Muscle of leg (tissue), 9 donors: ENCODE results near the gene ZNF627. TPM values are rescaled to one million over a fixed set of nuclear protein-coding genes. Genes with fewer than 3 reads are reported as not detected.

ENCODE experiments used
- polyA plus RNA-seq, 8 donors: library from polyadenylated mRNA; unstranded; fragments of 120-200 nt; gene quantifications; one replicate each; pipeline versions ENCODE4 v1.2.1 to v1.2.3, GENCODE V29; 2013; ENCODE audit warnings: inconsistent platforms in 1 of 8, low replicate concordance in 1 of 8; ENCODE audit not compliant: insufficient read length in 8 of 8, insufficient read depth in 1 of 8
- total RNA-seq: library from RNA; stranded (reverse); fragments of 120-200 nt; gene quantifications from one replicate; pipeline ENCODE4 v1.2.4, GENCODE V29; 2013

Gene ZNF627
- total and polyA plus RNA-seq, 9 donors: 11.1 to 20.5 (median 13.0) TPM

Other genes starting within 250 kb of the ZNF627 start
- 4.8 TPM for gene PLPPR2, start 242.1 kb upstream of the ZNF627 start, total RNA-seq
- gene PLPPR2, start 242.1 kb upstream of the ZNF627 start, polyA plus RNA-seq: 10 to 100 TPM; 11.0 to 16.7 (median 13.1) TPM
- gene SWSAP1, start 222.8 kb upstream of the ZNF627 start, total RNA-seq: 1.3 TPM
- 1 to 10 TPM; 1.4 to 1.9 (median 1.7) TPM for gene SWSAP1, start 222.8 kb upstream of the ZNF627 start, polyA plus RNA-seq
- 3.0 TPM for gene EPOR, start 213.2 kb upstream of the ZNF627 start, total RNA-seq
- gene EPOR, start 213.2 kb upstream of the ZNF627 start, polyA plus RNA-seq: 1 to 10 TPM; 2.4 to 5.3 (median 3.7) TPM
- 0.31 TPM for gene RGL3, start 178.2 kb upstream of the ZNF627 start, total RNA-seq
- gene RGL3, start 178.2 kb upstream of the ZNF627 start, polyA plus RNA-seq: 1 to 10 TPM in 1 of 8 donors, under 1 TPM in 7; 0.12 to 2.3 (median 0.43) TPM
- 0.22 TPM for gene ODAD3, start 162.4 kb upstream of the ZNF627 start, total RNA-seq
- gene ODAD3, start 162.4 kb upstream of the ZNF627 start, polyA plus RNA-seq: under 1 TPM; 0.11 to 0.49 (median 0.21) TPM
- gene PRKCSH, start 161.8 kb upstream of the ZNF627 start, total RNA-seq: 80.5 TPM
- gene PRKCSH, start 161.8 kb upstream of the ZNF627 start, polyA plus RNA-seq: 100 to 1,000 TPM; 161 to 260 (median 201) TPM
- 0.09 TPM for gene ELAVL3, start 116.4 kb upstream of the ZNF627 start, total RNA-seq
- under 1 TPM in 6 of 8 donors, not detected in 2; 0.05 to 0.16 (median 0.10) TPM for gene ELAVL3, start 116.4 kb upstream of the ZNF627 start, polyA plus RNA-seq
- gene ZNF653, start 91.6 kb upstream of the ZNF627 start, total RNA-seq: 3.4 TPM
- 1 to 10 TPM; 4.4 to 8.3 (median 5.9) TPM for gene ZNF653, start 91.6 kb upstream of the ZNF627 start, polyA plus RNA-seq
- gene ECSIT, start 68.3 kb upstream of the ZNF627 start, total RNA-seq: 39.6 TPM
- 10 to 100 TPM; 41.6 to 51.4 (median 44.5) TPM for gene ECSIT, start 68.3 kb upstream of the ZNF627 start, polyA plus RNA-seq
- gene CNN1, start 58.6 kb upstream of the ZNF627 start, total RNA-seq: 72.4 TPM
- gene CNN1, start 58.6 kb upstream of the ZNF627 start, polyA plus RNA-seq: 100 to 1,000 TPM in 2 of 8 donors, 10 to 100 TPM in 6; 40.4 to 144 (median 72.4) TPM
- 32.3 TPM for gene ELOF1, start 38.3 kb upstream of the ZNF627 start, total RNA-seq
- 10 to 100 TPM; 33.5 to 43.3 (median 38.8) TPM for gene ELOF1, start 38.3 kb upstream of the ZNF627 start, polyA plus RNA-seq
- gene ACP5, start 19.8 kb upstream of the ZNF627 start, total RNA-seq: 1.8 TPM
- gene ACP5, start 19.8 kb upstream of the ZNF627 start, polyA plus RNA-seq: 1 to 10 TPM in 7 of 8 donors, under 1 TPM in 1; 0.81 to 4.9 (median 1.5) TPM
- 9.1 TPM for gene ZNF823, start 141.5 kb downstream of the ZNF627 start, total RNA-seq
- 1 to 10 TPM; 3.1 to 4.9 (median 4.2) TPM for gene ZNF823, start 141.5 kb downstream of the ZNF627 start, polyA plus RNA-seq
- 13.2 TPM for gene ZNF441, start 169.5 kb downstream of the ZNF627 start, total RNA-seq
- gene ZNF441, start 169.5 kb downstream of the ZNF627 start, polyA plus RNA-seq: 1 to 10 TPM; 5.2 to 7.2 (median 6.2) TPM
- 4.8 TPM for gene ZNF491, start 201.0 kb downstream of the ZNF627 start, total RNA-seq
- gene ZNF491, start 201.0 kb downstream of the ZNF627 start, polyA plus RNA-seq: 1 to 10 TPM; 1.9 to 4.3 (median 2.5) TPM
- 6.8 TPM for gene ZNF440, start 216.8 kb downstream of the ZNF627 start, total RNA-seq
- gene ZNF440, start 216.8 kb downstream of the ZNF627 start, polyA plus RNA-seq: 1 to 10 TPM; 3.0 to 7.0 (median 4.8) TPM